Activated CD4-positive, CD25-positive, alpha-beta regulatory T cell (primary cell): ENCODE results near the gene TEX38.
"Not testable (repeated sequence)": the region's sequence is repeated elsewhere in the genome, so short reads cannot be mapped to it uniquely, and the experiment has no call there.

Source experiments
- DNase-seq, 4 experiments: peaks; one replicate each; lab custom pipeline; 2025; lab: John Stamatoyannopoulos, UW

The TEX38 gene

DNA sequence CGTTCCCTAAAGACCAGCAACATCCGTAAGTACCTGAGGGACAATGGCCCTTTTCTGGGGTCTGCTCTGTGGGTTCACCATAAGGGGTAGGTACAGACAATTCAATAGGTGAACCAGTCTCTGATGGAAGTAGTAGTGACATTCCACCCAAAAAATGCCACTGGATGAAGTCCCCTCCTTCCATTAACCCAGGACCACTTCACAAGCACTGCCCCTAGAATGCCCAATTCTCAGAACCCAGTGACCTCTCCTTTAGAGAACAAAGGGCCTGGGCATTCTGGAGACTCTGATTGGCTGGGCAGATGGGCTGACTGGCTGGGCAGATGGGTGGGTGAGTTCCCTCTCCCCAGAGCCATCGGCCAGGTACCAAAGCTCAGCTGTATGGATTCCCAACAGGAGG is at the start of gene TEX38:
TEX38 (plus strand) TSS at position 301 of the 400 bp plus-strand sequence; CDS start at position 382, 81 bp downstream.
- DNase-seq: no peak

DNA sequence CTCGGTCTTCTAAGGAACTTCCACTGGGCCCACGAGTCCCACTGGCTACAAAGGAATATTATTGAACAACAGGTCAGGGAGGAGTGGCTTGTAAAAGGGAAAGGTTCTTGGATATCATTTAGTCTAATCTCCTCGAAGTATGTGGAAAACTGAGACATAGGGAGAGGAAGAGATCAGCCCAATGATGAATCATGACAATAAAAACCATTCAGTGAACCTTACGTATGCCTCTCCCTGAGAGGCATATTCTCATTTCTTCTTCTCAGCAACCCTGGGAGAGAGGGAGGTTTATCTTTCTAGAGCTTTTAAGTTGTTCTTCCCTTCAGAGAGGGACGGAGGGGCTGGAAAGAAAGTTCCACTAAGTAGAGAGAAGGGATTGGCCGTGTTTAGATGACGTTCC is 49.7 kb upstream of the TEX38 start:
- DNase-seq: no peak

DNA sequence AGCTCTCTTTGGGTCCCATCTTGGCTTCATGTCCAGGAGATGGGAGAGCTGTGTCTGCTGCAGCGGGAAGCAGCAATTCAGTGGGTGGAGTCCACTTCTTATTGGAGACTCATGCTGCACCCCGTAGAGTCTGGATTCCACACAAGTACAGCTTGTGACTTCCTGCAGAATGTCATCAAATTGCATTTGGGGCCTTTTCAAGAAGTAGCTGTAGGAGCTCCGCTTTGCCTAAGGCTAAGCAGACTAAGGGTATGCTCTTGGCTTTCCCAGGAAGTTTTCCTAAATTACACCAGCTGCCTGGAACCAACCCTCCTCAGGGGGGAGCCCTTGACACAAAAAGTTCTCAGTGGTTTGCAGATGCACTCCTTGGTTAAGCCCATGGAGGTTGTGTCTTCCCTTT is 49.3 kb upstream of the TEX38 start:
- DNase-seq: no peak

GRCh38 chr1:46623743-46624644 is 47.7 kb upstream of the TEX38 start:
- DNase-seq: no peak

- DNase-seq: no peak
These were observed 40.9 kb upstream of the TEX38 start for GRCh38 chr1:46630719-46631118.

DNA sequence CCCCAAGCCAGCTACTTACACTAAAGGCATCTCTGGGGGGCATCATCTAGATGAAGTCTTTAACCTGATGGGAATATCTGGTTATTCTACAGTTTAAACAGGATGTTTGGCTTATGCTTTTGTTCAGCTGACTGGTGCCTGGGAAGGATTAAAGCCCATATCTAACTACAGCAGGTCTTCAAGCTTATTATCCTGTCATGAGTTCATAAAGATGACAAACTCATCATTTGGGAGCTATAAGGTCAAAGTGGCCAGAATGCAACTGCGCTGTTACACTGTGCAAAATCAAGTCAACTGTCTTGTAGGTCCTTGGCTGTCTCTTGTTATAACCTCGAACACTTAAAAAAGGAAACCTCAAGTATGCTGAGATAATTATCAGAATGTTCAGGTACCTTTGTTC is 36.4 kb upstream of the TEX38 start:
- no peak for DNase-seq

DNA sequence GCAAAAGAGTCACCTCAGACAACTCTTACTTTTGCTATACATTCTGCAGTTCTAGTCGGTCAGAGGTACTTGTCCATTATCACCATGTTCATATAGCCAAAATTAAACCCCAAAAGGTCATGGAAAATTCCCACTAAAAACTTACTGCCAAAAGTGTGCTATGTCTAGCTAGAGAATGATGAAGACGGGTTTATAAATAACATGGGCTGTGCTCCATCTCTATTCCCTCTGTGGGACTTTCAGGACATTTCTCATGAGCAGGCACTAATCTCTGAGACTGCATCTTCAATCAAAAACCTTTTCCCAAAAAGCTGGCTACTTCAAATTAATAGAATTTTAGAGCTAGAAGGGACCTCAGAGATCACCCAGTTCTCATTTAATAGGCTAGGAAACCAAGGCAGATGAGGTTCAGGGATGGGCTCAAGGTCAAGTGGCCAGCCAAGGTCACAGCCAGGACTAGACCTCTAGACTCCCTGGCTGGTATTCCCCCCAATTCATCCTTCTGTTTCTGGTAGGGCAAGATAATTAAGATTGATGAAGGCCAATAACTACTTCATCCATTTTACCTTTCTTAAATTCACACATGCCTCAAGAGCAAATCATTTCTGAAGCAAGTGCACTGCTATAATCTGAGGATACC is 34.1 kb upstream of the TEX38 start:
- DNase-seq: no peak

DNA sequence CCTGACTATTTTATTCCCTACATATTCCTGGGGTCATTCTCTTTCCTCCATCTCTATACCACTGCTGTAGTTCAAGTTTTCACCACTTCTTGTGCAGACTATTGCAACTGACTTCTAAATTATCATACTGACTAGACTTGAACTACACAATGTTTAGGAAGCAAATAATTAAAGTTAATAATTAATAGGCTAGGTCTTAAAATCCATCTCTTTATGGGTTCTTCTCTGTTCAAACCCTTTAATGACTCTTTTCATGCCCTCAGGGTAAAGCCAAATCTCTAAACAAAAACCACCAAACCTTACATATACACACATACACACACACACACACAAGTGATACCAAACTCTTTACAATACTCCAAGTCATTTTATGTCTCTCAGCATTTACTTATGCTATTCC is 32.7 kb upstream of the TEX38 start:
- DNase-seq: no peak

- no peak for DNase-seq
These were observed 32.1 kb upstream of the TEX38 start for GRCh38 chr1:46639547-46639946.

DNA sequence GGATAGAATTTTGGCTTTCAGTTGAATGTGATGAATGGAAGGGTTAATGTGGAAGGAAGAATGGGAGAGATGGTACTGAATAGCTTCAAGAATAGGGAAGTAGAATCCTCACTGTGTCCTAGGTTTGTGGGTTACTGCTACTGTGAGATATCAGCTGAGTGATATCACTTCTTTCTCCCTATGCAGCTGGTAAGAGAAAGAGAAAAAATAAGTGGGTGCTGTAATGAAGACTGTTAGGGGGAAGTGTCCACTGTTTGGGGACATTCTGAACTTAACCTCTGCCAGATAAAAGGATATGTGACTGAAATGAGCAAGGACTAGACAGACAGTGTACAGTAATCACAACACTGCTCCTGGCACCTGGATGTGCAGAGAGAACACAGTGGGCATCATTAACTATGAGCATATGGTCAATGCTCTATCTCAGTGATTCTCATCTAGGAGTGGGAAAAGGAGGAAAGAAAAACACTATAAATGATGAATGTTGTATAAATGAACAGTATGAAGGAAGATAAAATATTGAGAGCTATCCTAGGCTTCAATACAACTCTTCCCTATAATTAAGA is 29.5 kb upstream of the TEX38 start:
- no peak for DNase-seq

GRCh38 chr1:46643368-46643775 is 28.3 kb upstream of the TEX38 start:
- no peak for DNase-seq

- DNase-seq: no peak
These were observed 25.8 kb upstream of the TEX38 start for GRCh38 chr1:46645815-46646214.

- DNase-seq: no peak
These were observed 25.3 kb upstream of the TEX38 start for GRCh38 chr1:46646331-46646730.

GRCh38 chr1:46646844-46647243 is 24.8 kb upstream of the TEX38 start:
- DNase-seq: no peak

- DNase-seq: no peak
These were observed 24.0 kb upstream of the TEX38 start for GRCh38 chr1:46647611-46648010.

- DNase-seq: no peak
These were observed 21.9 kb upstream of the TEX38 start for GRCh38 chr1:46649764-46650163.

DNA sequence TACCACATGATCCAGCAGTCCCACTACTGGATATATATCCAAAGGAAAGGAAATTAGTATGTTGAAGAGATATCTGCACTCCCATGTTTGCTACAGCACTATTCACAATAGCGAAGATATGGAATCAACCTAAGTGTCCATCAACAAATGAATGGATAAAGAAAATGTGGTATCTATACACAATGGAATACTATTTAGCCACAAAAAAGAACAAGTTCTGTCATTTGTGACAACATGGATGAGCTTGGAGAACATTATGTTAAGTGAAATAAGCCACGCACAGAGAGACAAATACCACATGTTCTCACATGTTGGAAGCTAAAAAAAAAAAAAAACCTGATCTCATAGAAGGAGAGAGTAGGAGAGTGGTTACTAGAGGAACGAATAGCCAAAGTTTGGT is 21.2 kb upstream of the TEX38 start:
- no peak for DNase-seq

GRCh38 chr1:46651152-46651551 is 20.5 kb upstream of the TEX38 start:
- not testable (repeated sequence) for DNase-seq

GRCh38 chr1:46652321-46653100 is 19.1 kb upstream of the TEX38 start:
- no peak for DNase-seq

DNA sequence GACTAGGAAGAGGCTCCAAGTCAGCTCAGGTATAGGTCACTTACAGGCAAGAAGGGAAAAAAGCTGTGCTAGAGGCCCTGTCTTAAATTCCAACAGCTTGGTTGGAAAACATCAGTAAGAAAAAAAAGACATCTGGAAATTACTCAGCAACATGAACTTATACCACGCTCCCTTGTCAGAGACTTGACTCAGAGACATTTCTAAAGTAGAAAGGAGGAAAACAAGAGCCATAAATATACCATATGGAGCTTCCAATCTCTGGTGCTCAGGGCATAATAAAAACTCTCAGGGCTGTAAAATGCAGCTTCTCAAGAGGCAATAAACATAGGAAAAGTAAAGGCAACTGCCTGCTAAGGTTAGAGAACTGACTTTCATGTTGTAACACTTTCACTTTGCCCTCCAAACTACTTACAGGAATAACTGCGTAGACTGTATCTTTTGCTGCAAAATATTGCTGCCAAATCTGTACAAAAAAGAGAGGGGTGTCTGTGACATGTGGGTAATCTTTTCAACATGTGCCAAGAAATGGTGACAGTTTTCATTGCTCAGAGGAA is 18.2 kb upstream of the TEX38 start:
- DNase-seq: no peak

DNA sequence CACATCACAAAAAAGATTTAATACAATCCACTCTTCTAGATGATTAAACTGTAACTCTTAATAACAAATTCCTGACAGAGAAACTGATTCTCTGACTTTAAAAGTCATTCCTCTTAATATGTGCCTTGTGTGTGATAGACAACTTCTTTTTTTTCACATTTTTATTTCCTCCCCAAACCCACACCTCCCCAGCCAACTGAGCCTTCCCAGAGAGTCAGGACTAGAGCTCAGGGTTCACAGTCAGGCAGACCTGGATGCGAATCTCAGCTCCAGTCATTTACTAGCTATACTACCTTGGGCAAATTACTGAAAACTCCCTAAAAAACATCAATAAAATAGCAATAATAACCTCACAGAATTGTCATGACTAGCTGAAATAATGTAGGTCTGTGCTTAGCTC is 17.6 kb upstream of the TEX38 start:
- DNase-seq: no peak

- not testable (repeated sequence) for DNase-seq
These were observed 17.0 kb upstream of the TEX38 start for GRCh38 chr1:46654698-46655097.
